Stimulated activated CD4-positive, alpha-beta T cell treated with anti-CD3 and anti-CD28 coated beads, TNF-alpha, amount 100 ng/mL, for 24 hours (primary cell): ENCODE measurements around the gene RFX1.

Source experiments
- DNase-seq, 3 experiments: peaks; one replicate each; pipeline ENCODE4 v3.0.0-alpha.2; 2020; ENCODE audit warnings: low read depth in 3 of 3

Gene RFX1

GRCh38 chr19:13996928-13997630 is 9.0 kb downstream of the RFX1 start:
- no peak for DNase-seq

DNA sequence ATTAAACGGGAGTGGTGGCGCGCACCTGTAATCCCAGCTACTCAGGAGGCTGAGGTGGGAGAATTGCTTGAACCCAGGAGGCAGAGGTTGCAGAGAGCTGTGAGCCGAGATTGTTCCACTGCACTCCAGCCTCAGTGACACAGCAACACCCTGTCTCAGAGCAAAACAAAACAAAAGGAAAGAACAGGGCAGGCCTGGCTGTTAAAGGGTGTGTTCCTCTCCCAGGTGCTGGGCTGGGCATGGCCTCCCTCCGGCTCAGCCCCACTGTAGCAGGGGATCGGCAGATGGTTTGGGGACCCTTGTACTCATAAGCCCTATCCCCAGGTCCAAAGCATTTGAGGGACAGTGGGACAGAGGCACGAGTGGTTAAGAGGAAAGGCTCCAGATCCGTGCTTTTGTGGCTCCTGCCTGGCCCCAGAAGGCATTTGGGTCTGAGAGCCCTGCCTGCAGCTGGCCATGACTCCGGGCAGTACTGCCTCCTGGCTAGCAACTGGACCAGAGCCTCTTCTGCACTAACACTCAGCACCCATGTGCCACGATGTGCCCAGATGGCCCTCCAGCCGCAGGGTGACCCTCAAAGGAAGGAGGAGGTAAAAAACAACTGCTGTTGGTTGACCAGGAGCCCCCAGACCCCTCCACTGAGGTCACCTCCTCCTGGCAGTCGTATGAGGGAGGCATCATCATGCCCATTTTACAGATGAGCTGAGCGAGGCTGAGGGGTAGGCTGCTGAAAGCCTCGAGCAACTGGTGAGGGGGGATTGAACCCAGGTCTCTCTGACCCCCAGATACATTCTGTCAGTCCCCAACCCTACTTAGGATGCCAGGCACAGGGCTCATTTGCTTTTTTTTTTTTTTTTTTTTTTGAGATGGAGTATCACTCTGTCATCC is 10.0 kb downstream of the RFX1 start:
- DNase-seq = no peak

DNA sequence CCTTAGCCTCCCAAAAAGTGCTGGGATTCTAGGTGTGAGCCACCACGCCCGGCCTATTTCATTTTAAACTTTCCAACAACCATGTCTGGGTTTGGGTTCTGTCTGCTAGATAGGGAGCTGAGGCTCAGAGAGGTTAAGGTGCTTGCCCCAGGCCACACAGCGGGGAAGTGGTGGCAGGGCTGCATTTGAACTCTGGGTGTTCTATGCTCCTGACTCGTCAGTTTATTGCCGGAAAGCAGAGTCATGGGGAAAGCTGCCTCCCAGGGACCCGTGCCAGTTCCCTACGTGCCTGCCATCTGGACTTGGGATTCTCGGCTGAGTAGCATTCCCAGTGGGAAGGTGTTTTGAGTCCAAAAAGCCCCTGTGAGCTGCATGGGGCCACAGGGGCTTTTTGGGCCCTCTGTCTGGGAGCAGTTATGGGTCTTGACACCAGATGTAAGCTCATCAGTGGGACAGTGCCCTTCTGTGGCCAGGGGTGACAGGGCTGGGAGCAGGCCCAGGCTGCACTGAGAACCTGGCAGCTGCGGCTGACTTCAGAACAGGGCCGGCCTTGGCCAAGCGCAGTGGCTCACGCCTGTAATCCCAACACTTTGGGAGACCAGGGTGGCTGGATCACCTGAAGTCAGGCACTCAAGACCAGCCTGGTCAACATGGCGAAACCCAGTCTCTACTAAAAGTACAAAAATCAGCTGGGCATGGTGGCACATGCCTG is 10.9 kb downstream of the RFX1 start:
- no peak for DNase-seq

DNA sequence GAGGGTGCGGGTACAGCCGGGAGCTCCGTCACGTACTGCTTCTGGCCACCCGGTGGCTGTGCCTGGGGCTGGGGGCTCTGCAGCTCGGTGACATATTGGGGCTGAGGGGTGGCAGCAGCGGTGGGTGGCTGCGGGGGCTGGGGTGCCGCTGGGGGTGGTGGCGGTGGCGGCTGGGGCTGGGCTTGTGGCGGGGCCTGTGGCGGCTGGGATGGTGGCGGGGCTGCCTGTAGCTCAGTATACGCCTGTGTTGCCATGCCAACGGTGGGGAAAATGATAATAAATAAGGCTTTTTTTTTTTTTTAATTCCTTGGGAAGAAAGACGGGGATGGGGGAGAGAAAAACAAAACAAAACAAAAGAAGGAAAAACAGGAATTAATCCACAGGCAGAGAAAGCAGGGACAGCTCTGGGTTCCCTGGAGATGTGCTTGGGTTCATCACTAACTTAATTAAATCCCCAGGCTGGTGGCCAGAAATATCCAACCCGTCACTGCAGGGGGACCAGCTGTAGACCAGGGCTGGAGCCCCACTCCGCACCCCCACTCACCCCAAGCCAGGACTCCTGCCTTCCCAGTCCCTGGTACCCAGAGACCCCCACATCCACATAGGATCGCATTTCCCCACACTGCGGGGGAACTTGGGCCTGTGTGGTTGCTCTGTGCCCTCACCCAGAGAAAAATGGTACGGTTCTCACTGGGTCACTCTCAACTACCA is 12.4 kb downstream of the RFX1 start:
- no peak for DNase-seq

- DNase-seq = no peak
Measured at GRCh38 chr19:13992025-13992424, 14.1 kb downstream of the RFX1 start.

- DNase-seq = no peak
Measured at GRCh38 chr19:13990085-13990484, 16.0 kb downstream of the RFX1 start.

GRCh38 chr19:13989487-13989886 is 16.6 kb downstream of the RFX1 start:
- DNase-seq = no peak

DNA sequence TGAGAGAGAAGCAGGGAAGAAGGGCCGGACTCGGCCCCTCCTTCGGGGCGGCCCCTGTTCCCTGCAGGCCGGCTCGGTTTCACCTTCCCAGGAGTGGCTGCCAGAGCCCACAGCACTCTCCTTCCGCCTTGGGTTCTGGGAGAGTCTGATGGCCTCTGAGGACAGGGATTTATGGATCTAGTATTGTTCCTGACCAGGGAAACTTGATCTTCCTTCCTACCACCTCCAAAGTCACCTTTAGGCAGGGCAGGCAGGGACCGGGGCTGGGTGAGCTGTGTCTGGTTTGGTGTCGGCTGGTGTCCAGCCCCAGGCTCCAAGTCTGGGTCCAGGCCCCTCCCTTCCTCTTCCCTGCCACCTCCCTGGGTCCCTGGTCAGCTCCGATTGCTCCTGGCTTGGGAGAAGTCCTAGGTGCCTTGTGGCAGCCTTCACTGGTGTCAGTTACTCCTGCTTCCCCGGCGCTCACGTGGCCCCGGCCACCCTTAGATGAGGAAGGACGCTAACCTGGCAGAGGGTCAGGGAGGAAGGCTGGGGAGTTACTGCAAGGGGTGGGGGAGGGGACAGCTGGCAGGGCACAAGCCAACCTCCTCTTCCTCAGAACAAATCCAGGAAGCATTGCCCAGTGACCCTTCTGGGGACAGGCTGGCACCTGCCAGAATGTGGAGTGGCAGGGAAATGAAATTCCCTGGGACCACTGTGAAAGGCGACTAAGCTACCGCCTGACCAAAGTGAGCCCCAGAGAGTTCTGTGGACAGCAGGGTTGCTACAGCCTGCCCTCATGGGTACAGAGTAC is 18.8 kb downstream of the RFX1 start:
- no peak for DNase-seq

DNA sequence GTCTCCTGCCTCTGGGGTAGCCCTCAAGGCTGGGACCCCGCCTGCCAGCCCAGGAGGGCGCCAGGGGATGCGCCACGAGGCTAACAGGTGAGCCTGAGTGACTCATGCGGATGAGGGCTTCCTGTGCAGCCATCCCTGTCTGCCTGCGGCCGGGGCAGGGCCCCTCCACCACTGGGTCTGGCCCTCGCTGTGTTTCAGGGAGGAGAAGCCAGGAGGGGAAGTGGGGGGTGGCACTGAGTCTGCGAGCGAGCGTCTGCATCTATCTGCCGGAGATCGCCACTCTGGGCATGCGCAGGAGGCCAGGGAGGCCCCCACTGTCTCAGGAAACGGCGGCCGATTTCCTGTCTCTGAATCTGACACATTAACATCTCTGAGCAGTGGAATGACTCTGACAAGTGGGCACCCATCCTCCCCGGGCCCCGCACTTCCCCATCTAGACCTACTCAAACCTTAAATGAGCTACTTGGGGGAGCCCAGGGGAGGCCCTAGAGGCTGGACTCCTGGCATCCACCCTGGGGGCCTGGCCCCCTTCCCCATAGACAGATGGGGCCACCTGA is 19.7 kb downstream of the RFX1 start:
- DNase-seq = peak; percentile 96 to 98 (median 97)

- no peak for DNase-seq
Measured at GRCh38 chr19:13985771-13986347, 20.3 kb downstream of the RFX1 start.

DNA sequence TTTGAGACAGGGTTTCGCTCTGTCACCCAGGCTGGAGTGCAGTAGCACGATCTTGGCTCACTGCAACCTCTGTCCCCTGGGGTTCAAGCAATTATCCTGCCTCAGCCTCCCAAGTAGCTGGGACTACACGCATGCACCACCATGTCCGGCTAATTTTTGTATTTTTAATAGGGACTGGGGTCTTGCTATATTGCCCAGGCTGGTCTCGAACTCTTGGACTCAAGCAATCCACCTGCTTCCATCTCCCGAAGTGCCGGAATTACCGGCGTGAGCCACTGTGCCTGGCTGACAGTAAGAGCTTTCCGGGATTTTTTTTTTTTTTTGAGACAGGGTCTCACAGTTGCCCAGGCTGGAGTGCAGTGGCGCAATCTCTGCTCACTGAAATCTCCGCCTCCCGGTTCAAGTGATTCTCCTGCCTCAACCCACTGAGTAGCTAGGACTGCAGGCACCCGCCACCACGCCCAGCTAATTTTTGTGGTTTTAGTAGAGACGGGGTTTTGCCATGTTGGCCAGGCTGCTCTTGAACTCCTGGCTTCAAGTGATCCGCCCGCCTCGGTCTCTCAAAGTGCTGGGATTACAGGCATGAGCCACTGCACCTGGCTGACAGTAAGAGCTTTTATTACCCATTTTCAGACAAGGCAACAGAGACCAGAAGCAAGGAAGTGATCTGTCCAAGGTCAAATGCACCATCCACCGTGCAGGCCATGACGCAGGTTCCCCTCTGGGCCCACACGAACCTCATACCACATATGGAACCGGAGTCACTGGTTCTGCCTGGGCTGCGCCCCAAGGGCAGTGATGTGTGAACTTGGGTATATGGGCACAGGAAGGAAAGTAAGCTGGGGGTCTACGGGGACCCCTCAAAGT is 21.0 kb downstream of the RFX1 start:
- DNase-seq = no peak

GRCh38 chr19:13984186-13984585 is 21.9 kb downstream of the RFX1 start:
- no peak for DNase-seq

- DNase-seq = no peak
Measured at GRCh38 chr19:13983213-13983889, 22.8 kb downstream of the RFX1 start.

DNA sequence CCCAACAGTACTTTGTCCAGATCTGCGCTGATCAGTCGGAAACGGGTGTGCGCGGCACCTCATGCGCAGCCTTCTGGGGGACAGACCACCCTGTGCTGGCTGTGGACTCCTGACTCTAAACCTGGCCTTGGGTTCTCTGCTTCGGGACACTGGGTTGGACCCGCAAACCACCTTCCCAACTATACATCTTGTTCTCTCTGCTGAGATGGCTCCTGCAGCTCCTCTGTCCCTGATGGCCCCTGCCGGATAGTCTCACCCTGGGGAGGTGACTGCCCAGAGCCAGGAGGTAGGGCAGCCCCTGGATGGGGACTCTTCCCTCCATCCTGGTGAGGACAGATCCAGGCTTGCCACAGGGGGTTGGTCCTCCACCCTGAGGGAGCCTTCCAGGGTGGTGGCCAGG is 23.3 kb downstream of the RFX1 start:
- no peak for DNase-seq

- no peak for DNase-seq
Measured at GRCh38 chr19:13981988-13982501, 24.1 kb downstream of the RFX1 start.

- DNase-seq = no peak
Measured at GRCh38 chr19:13981467-13981866, 24.7 kb downstream of the RFX1 start.

DNA sequence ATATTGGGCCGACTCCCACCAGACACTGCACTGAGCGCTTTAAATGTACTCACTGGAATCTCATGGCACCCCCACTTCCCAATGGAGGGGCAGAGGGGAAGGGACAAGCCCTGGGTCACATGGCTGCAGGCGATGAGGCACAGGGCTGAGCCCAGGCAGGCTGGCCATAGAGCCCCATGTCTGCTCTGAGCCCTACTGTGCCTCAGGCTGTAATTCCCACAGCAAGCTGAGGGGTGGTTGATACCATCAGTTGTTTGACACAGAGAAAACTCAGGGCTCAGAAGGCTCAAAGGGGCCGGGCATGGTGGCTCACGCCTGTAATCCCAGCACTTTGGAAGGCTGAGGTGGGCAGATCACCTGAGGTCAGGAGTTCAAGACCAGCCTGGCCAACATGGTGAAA is 25.1 kb downstream of the RFX1 start:
- no peak for DNase-seq

- no peak for DNase-seq
Measured at GRCh38 chr19:13980340-13980739, 25.8 kb downstream of the RFX1 start.

DNA sequence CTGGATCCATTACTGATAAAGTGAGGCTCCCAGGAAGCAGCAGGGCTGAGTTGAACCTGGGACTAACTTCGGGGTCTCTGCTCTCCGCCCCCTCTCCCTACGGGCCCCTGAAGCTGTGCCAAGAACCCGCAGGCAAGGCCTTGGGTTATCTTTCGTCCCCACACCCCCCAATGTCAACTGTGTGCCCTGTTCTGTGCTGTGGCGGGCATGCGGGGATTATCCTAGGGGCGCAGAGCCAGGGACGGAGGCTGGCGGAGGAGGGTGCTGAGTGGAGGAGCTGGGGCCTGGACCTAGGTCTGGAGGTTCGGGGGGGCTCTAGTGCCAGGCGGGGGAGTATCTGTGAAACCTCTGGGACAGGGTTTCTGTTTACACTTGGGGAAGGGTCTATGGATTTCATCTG is 26.4 kb downstream of the RFX1 start:
- no peak for DNase-seq
